HG02870 (cell line): ENCODE results near the gene GAA.

Experiments used
- ATAC-seq: cut with Tn5 transposase; IDR thresholded peaks from one replicate; pipeline ENCODE4 v1.9.1; 2021; ENCODE audit warnings: mild to moderate bottlenecking, moderate library complexity; ENCODE audit not compliant: unreplicated experiment

The GAA gene

DNA sequence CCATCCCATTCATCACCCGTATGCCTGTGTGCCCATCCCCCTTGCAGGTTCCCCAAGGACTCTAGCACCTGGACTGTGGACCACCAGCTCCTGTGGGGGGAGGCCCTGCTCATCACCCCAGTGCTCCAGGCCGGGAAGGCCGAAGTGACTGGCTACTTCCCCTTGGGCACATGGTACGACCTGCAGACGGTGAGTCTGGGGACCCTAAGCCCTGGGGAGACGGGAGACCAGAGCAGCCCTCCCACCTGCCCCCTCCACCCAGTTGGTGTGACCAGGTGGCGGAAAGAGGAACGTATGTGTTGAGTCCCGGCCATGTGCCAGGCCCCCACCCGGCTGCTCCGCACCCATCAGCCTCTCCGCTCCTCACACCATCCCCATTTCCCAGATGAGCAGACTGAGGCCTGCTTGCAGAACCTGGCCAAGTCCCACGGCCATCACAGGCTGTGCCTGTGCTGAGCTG is 15.6 kb downstream of the GAA start:
- no peak for ATAC-seq

DNA sequence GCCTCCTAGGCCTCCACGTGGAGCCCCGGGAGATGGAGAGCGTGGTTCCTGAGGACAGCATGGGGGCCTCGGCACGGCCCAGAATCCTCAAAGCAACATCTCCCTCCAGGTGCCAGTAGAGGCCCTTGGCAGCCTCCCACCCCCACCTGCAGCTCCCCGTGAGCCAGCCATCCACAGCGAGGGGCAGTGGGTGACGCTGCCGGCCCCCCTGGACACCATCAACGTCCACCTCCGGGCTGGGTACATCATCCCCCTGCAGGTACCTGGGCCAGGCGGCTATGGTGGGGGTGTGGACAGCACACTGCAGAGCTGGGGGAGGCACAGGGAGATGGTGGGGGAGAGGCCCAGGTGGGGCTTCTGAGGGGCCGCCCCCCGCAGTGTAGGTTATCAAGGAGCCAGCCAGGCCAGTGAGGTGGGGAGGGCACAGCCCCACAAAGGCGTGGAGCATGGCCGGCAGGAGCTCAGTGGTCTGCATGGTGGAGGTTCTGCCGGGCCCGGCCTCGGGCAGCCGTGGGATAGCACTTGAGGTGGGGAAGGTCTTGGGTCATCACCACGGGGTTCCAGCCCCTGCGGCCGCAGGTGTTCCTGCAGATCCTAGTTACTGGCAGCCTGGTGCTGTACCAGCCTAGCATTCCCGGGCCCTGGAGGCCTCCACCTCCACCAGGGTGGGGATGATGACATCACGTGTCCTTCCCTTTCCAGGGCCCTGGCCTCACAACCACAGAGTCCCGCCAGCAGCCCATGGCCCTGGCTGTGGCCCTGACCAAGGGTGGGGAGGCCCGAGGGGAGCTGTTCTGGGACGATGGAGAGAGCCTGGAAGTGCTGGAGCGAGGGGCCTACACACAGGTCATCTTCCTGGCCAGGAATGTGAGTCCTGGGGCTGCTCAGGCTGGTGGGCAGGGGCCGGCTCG is 16.4 kb downstream of the GAA start:
- ATAC-seq = no peak

DNA sequence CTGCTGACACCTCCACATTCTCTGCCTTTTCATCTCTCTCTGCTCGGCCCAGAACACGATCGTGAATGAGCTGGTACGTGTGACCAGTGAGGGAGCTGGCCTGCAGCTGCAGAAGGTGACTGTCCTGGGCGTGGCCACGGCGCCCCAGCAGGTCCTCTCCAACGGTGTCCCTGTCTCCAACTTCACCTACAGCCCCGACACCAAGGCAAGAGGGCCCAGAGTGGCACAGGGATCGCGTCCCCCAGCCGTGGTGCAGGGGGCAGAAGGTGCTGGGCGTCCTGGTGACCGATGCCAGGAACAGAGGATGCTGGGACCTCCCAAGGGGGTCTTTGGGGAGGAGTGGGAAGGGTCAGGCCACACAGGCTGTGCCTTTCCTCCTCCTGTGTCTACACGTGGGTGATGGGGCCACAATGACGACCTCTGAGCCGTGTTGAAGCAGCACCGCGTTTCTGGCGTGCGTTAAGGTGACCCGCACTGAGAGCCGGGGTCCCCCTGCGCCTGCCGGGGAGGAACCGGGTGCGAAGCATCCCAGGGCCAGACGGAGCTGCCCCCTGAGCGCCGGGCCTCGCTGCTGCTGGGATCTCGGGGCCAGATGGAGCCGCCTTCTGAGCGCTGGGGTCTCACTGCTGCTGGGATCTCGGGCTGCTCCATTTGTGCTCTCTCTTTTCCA is 17.4 kb downstream of the GAA start:
- ATAC-seq = no peak

DNA sequence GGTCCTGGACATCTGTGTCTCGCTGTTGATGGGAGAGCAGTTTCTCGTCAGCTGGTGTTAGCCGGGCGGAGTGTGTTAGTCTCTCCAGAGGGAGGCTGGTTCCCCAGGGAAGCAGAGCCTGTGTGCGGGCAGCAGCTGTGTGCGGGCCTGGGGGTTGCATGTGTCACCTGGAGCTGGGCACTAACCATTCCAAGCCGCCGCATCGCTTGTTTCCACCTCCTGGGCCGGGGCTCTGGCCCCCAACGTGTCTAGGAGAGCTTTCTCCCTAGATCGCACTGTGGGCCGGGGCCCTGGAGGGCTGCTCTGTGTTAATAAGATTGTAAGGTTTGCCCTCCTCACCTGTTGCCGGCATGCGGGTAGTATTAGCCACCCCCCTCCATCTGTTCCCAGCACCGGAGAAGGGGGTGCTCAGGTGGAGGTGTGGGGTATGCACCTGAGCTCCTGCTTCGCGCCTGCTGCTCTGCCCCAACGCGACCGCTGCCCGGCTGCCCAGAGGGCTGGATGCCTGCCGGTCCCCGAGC is 17.9 kb downstream of the GAA start:
- ATAC-seq = no peak

DNA sequence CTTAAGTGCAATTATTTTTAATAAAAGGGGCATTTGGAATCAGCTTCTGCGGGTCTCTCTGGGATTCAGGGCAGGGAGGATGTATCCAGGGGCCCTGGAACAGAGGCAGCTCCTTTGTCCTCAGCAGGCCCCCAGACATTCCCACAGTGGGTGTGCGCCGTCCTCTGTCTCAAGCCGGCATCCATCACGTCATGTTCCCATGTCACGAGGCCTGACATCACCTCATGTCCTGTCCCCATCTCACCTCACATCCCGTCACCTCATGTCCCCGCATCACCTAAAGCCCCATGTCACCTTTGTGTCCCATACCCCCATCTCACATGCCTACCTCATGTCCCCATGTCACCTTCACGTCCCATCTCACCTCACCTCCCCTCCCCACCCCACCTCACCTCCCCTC is 18.5 kb downstream of the GAA start:
- no peak for ATAC-seq

DNA sequence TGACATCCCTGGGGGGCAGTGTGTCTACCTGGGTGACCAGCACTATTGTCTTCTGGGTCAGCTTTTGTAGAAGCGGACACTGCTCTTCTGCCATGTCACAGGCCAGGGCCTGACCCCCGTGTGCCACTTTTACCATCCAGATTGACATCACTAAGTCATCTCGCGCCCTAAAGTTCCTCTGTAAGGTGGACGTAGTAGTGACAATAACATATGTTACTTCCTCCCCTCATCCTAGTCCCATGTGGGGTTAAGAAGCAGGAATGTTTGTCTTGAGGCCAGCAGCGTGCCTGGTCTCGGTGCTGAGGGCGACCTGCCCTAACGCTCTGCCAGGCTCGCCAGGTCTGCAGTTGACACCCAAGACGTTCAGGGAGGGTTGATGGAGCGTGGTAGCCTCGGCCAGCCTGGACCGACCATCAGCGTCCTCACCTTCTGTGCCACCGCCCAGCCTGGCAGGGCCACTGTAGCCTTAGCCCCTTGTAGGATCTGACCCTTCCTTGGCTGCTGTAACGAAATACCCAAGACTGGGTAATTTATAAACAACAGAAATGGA is 20.7 kb downstream of the GAA start:
- no peak for ATAC-seq

DNA sequence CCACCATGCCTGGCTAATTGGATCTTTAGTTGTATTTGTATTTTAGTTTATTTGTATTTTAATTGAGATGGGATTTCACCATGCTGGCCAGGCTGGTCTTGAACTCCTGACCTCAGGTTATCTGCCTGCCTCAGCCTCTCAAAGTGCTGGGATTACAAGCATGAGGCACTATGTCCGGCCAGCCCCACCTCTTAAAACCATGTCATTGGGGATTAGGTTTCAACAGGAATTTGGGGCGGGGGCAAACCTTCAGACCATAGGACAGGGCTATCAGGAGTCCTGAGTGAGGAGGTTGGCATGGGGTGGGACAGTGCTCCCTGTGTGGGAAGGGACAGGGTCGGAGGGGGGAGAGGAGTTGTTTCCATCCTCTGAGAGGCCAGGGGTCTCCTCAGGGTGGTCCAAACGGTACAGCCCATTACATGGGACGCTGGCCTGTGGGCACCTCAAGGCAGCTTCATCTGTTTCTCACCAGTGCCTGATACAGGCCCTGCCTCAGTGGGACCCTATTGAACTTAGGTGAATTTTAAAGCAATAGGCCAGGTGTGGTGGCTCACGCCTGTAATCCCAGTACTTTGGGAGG is 21.6 kb downstream of the GAA start:
- no peak for ATAC-seq

DNA sequence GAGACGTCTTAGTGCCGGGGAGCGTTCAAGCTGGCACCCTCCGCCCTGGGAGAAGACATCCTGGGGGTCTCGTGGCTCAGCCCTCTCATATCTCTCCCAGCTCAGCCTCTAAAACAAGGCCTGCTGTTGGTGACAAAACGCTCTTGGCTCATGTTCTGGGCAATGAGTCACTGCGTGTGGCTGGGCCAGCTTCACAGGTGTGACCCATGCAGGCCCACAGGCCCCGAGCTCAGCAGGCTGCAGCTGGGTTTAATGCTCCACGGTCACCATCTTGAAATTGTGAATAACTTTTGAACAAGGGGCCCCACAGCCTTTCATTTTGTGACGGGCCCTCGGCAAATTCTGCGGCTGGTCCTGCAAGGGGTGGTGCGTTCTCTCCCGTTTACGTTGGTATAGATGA is 22.4 kb downstream of the GAA start:
- ATAC-seq = no peak

DNA sequence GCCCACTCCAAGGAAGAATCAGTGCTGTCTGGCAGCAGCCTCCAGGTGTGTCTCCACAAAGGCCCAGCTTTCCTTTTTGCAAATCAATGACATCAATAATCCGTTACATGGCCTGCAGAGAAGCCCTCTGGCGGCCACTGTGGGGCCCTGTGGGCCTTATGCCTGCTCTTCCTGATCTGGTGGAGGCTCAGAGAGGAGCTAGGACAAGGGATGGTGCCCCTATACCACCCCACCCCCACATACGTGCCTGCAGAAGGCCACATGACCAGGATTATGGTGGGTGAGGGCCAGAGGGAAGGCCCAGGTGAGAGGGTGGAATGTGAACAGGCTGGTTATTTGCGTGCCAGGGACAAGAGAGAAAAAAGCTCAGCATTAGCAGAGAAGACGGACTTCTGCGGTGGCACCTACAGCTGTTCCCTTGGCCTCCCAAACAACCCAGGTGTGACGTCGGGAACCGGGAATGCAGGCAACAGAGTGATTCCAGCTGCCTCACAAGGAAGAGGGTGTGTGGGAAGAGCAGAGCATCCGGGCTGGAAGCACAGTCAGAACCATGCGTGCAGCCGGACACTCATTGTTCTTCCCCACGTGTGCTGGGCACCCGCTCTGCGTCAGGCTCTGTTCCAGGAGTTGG is 23.1 kb downstream of the GAA start:
- no peak for ATAC-seq

DNA sequence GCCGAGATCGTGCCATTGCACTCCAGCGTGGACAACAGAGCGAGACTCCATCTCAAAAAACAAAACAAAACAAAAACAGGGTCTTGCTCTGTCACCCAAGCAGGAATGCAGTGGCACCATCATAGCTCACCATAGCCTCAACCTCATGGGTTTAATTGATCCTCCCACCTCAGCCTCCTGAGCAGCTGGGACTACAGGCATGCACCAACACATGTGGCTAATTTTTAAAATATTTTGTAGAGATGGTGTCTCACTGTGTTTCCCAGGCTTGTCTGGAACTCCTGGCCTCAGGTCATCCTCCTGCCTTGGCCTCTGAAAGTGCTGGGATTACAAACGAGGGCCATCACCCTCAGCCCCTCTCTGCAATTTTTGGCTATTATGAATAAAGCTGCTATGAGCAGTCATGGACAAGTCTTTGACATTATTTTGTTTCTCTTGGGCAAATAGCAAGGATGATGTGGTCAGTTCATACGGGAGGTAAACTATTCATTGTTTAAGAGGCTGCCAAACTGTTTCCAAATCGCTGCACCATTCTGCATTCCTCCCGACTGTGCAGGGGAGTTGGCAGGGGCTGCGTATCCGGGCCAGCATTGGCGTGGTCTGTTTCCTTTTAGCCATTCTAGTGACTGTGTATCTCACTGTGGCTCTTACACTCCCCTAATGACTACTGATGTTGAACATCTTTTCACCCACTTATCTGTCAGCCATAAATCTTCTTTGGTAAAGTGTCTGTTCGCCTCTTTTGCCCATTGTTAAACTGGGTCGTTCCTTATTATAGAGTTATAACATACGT is 24.5 kb downstream of the GAA start:
- ATAC-seq = no peak

DNA sequence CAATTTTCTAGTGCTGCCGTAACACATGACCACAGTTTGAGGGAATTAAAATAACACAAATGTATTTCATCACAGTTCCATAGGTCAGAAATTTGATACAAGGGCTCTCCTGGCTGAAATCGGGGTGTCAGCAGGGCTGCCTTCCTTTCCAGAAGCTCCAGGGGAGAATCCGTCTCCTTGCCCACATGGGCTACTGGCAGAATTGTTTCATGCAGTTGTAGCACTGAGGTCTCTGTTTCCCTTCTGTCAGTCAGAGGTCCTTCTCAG is 25.0 kb downstream of the GAA start:
- no peak for ATAC-seq

DNA sequence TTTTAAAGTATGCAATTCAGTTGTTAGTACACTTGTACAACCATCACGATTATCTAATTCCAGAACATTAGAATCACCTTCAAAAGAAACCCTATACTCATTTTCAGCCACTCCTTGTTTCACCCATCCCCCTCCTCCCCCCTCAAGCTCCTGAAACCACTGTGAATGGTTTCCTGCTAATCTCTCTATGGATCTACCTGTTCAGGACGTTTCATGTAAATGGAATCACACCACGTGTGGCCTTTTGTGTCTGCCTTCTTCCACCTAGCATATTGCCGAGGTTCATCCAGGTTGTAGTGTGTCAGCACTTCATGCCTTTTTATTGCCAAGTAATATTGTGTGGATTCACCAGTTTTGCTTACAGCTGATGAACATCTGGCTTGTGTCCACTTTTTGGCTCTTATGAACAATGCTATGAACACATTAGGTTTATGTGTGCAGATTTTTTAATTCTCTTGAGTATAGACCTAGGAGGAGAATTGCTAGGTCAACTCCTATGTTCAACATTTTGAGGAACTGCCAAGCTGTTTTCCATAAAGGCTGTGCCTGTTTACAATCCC is 27.7 kb downstream of the GAA start:
- ATAC-seq = no peak

DNA sequence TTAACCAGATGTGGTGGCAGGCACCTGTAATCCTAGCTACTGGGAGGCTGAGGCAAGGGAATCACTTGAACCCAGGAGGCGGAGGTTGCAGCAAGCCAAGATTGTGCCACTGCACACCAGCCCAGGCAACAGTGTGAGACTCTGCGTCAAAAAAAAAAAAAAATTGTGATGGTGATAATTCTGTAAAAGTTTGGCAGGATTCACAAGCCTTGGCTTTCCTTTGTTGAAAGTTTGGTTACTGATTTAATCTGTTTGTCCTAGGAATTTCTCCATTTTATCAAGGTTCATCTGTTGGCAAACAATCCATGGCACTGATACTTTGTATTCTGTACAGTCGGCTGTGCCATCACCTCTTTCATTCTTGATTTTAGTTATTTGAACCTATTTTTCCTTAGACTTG is 29.6 kb downstream of the GAA start:
- no peak for ATAC-seq

DNA sequence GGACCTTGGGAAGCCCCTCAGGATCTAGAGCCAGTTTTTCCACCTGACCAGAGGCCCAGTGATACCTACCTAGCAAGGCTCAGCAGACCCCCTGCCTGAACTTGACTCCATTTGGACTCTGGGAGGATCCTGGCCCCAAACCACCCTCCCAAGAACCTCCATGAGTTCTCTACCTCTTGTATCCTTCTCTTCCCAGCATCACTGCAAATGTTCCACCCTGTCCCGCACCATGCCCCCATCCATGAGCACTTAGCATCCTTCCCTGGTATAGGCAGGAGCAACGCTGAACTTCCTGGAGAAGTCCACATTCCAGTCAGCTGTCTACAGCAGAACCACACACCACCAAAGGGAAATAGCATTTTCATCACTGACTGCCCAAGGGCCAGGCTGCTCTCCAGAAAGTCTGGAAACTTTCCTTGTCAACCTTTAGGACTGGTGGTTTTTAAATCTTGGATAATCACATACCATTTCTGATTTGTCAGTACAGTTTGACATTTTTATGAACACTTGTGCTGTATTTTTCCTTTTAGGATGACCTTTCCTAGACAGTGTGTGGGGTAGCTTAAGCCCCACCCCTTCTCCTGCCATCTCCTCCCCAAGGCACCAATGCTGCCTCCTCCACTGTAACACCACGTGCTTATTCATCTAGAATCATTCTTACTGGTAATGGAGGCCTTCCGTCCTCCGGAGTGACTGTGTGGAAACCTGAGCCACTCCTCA is 31.7 kb downstream of the GAA start:
- ATAC-seq = no peak

DNA sequence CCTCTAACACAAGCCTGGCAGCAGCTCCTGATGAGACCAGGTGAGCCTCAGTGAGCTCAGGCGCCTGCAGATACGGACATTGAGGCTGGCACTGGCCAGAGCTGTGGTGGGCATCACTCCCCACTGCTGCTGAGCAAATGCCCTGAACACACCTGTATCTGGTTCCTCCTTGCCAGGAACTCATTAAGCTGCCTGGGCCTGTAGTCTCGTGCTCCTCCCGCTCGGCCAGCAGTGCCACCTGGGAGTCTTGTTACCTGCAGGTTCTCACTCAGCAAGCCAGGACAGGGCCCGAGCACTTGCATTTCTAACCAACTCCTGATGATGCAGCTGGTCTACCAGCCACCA is 32.2 kb downstream of the GAA start:
- ATAC-seq = no peak

DNA sequence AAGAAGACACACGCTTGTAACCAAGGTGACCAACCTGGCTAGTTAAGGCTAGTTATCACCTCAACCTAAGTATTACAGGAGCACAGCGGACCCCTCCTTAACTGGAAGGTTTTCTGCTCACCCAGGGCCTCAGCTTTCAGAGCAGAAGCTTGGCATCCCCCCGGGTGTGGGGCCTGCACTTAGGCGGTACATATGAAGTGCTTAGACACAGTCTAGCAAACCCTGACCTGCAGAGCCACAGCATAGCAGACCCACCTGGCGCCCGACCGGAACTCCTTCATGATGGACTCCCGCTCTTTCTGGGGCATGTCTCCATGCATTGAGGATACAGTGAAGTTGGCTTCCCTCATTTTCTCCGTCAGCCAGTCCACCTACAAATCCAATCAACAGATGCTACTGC is 35.8 kb downstream of the GAA start:
- no peak for ATAC-seq

DNA sequence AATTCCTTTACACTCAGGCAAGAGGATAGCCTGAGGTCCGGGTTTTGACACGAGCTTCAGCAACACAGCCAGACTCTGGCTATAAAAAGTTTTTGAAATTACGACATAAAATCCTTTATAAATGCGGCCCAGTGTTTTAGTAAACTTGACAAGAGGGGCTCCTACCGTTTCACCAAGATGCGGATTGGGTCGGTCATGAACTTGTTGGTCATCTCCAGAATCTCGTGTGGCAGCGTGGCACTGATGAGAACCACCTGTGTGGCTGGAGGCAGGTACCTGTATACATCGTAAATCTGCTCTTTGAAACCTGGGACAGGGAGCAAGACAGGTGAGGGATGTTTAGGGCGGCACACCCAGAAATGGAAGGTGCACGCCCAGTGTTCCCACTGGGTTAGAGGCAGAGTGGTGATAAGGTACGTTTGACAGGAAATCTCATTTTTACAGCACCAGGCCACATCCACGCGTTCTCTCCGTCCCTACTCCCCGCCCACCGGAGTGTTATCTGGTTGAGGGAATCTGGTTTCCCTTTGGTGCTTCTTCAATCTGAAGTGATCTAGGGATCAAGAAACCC is 37.6 kb downstream of the GAA start:
- ATAC-seq = no peak

DNA sequence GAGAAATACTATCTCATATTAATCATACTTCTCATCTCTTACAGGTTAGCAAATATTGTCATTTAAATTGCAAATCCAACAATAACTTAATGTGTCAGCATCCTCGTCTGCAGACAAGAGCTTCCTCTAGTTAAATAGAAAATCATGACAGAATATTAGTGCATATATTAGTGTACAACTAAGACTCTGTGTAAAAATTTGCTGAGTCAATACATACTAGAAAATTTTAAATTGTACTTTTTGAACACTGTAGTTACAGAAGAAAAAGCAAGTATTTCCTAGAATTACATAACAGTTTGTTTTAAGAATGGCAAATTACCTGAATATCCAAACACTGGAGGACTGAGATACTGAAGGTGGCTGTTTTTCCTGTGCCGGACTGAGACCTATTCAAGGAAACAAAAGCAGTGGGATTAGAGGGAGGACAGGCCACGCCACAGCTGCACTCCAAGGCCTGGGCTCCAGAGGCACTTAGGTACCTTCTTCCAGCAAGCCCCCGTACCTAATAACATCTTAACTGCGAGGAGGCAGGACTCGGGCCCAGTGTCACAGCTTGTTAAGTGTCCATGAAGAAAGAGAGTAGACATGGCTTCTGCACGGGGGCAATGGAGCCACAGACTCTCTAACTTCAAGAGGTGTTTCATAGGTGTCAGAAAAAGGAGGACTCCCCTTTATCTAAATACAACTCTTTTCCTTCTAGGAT is 40.2 kb downstream of the GAA start:
- no peak for ATAC-seq

DNA sequence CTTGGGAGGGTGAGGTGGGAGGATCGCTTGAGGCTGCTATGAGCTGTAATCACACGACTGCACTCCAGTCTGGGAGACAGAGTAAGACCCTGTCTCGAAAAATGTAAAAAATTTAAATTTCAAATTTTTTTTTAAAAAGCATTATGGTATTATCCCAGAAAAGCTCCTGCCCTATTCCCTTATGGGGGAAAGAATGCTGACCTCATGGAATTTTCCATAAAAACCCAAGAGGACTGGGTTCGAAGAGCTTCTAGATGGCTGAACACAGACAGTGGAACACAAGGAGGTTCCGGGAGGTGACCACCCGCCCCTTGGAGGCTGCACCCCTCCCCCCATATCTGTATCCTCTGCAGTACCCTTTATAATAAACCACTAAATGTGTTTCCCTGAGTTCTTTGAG is 41.5 kb downstream of the GAA start:
- ATAC-seq = no peak
